GM21619 (cell line): ENCODE measurements around the gene LAP3.
"Not testable (repeated sequence)": the region's sequence is repeated elsewhere in the genome, so short reads cannot be mapped to it uniquely, and the experiment has no call there.

Experiments
- ATAC-seq: cut with Tn5 transposase; IDR thresholded peaks from one replicate; pipeline ENCODE4 v1.9.1; 2021; ENCODE audit not compliant: unreplicated experiment

The LAP3 gene

DNA sequence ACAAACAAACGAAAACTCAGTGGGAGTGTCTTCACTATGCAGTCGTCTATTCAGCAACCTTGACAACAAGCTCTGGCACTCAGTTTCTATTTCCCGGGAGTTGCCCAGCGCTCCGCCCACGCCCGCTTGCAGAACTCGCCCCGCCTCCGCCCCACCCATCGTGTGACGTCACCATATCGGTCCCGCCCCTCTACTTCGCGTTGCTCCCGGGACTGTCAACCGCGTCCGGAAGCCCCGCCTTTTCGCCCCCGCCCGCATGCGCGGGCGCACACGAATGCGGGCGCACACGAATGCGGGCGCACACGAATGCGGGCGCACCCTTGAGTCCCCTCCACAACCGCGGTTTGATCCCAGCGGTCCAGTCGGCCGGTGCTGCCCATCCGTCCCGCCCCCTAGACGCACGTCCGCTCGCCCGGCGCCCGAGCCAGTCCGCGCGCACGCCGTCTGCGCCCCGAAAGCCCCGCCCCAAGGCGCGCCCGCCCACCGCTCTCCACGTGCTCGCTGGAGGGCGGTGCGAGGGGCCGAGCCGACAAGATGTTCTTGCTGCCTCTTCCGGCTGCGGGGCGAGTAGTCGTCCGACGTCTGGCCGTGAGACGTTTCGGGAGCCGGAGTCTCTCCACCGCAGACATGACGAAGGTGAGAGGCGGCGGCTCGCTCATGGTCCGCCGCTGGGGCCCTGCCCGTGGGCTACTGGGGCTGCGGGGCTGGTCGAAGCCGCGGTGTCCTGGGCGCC is at the start of gene LAP3:
Gene LAP3, plus strand, starts transcription at position 267 of the 733 bp plus-strand sequence. Its CDS starts 268 bp downstream, at position 535.
- peak; percentile 74 for ATAC-seq

DNA sequence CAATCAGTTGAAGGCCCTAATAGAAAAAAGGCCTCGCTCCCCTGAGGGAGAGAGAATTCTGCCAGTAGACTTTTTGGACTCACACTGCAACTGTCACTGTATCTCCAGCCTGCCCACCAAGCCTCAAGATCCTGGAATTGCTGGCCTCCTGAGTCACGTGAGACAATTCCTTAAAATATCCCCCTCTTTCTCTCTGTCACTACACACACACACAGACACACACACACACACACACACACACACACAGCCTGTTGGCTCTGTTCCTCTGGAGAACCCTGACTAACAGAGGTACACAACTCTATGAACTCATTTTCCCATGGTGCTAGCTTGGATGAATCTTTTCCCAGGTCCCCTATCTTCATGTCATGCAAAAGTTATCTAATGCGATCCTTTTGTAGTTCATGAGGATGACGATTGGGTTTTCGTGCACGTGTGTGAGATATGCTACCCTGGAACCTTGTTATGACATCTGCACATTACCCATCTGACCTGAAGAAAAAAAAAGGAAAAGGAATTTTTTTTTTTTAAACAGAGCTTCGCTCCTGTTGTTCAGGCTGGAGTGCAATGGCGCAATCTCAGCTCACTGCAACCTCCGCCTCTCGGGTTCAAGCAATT is 48.3 kb upstream of the LAP3 start:
- no peak for ATAC-seq

DNA sequence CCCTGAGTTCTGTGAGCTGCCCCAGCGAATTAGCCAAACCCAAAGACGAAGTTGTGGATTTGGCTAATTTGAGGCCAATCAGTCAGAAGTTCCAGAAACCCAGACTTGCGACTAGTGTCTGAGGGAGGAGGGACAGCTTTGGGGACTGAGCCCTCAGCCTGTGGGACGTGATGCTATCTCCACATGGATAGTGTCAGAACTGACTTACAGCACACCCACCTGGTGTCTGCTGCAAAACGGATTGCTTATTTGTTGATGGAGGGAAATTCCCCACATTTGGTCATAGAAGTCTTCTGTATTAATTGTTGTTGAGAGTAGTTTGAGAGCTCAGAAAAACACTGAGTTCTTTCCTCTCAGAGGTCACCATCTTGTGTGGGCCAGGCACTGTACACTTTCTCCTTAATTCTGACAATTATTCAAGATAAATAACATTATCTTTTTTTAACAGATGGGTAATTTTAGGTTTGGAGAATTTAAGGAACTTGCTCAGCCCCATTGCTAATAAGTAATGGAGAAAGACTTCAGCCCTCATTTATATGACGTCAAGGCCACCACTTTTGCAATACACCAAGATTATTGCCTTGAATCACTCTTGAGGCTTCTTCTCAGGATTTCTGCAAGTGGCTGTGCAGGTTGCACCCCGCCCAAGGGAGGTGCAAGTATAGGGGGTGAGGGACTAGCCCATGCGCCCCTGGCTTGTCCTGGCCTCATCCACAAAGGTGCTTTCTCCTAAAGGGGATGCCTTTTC is 45.3 kb upstream of the LAP3 start:
- no peak for ATAC-seq

DNA sequence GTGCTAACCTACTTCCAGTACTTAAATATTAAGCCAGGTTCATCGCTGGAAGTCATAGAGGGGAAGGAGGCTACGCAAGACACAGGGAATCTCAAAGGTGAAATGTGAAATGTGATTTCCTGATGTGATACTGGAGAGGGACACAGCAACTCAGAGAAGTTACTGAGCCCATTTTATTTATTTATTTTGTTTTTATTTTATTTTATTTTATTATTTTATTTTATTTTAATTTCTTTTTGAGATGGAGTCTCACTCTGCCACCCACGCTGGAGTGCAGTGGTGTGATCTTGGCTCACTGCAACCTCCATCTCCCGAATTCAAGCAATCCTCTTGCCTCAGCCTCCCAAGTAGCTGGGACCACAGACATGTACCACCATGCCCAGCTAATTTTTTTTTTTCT is 42.3 kb upstream of the LAP3 start:
- no peak for ATAC-seq

DNA sequence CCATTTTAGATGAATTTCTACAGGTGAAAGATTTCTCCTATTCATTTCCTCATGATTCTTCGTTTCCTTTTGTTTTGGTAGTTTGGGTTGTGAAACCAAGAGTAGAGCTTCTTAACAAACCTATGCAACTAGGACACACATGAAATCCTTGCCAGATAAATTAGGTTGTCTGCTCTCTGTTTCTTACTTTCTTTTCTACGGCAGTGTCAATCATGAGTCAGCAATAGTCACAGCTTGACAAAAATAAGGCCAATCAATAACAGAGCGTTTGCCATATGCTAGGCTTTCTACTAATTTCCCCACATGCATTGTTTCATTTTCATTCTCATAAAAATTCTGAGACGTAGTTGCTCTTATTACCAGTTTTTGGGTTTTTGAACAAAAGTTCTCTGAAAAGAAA is 41.8 kb upstream of the LAP3 start:
- ATAC-seq = peak; percentile 64

DNA sequence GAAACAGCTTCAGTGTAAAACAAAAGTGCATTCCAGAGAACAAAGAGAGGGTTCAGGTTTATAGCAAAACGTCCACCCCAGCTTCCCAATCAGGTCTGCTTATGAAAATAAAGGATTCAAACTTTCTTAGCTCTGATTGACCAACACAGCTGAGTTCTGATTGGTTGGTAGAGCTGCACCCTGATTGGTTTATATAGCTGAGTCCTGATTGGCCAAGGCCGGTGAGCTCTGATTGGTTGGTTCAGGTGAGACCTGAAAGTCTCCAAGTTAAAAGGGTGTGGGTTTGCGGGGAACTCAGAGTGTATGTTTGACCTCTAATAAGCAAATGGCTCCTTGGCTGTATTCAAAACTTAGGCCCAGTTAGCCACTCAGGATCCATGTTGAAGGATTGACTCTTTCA is 41.1 kb upstream of the LAP3 start:
- no peak for ATAC-seq

DNA sequence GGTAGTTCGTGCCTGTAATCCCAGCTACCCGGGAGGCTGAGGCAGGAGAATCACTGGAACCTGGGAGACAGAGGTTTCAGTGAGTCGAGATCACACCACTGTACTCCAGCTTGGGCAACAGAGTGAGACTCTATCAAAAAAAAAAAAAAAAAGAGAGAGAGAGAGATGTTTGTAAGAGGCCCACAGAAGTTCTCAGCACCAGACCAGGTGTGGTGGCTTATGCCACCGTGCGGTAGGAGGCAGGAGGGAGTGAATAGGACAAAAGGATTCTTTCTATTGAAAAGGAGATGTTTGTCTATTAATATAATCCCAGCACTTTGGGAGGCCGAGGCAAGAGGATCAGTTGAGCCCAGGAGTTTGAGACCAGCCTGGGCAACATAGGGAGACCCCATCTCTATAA is 39.9 kb upstream of the LAP3 start:
- not testable (repeated sequence) for ATAC-seq

DNA sequence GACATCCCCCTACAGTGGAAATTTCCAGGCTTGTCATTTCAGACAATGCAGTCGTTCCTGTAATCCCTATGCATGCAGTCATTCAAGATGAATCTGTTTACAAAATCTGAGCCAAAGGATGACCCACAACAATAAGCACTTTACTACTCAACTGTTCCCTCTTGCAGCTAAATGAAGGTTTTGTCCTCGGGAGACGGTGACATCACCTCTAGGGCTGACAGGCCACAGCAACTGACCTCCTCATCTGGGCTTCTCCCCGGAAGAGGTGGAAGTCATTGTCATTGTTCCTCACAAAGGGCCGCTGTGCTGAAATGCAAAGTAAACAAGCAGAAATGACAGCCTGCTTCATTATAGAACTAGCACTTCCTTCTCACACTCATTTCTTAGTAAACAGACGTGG is 32.8 kb upstream of the LAP3 start:
- no peak for ATAC-seq

DNA sequence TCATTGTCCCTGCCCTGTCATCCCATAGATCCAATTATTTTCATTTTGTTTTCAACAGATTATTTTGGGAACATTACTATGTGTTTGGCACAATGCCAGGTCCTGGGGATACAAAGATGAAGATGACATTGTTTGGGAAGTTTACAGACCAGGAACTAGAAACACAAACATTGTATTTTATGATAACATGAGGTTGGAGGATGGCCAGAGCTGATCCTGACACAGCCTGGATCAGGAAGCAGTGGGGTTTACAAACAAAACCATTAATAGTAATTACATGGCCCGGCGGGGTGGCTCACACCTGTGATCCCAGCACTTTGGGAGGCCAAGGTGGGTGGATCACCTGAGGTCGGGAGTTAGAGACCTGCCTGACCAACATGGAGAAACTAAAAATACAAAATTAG is 32.2 kb upstream of the LAP3 start:
- no peak for ATAC-seq

DNA sequence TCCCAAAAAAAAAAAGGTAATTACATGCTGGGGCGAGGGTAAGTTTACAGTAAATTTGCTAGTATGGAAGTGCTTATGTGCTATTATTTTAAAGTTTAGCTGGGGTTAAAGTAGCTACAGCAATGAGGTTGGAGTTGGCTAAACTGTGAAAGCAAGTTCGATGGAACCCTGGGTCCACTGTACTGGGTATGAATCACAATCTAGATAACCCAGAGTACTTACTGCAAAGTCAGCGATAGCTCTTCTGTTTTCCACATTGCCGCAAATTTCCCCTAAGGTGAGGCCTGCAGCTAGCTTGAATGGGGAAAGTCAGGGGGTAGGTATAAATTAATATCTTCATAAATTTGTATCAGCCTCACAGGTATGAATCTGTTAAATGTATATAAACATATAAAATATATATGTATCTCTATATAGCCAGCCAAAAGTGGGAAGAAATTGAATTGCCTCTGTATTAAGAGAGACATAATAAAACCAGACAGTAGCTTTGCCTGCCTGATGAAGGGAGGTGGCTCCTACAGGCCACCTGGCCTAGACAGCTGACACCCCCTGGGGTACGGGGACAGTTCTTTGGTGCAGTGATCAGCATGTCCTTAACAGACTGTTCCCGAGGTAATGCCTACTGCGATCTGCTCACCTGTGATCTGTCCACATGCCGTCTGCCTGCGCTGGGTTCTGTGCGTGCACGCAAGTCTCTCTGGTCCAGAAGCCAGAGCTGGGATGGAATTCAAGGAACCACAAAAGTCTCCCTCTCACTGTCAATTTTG is 31.4 kb upstream of the LAP3 start:
- ATAC-seq = no peak

DNA sequence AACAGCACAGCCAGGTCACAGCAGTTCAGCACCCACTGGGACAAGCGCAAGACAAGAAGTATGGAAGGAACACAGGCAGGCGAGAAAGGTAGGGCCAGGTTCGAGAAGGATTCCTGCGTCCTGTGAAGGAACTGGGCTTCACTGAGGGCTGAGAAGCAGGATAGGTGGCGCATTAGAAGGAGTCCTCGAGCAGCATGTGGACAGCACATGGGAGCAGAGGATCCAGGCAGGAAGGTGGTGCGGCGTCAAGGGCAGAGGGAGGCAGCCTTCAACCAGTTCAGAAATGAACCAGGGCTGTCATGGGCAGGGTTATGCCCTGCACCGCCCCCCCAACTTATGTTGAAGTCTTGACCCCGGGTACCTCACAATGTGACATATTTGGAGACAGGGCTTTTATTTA is 30.8 kb upstream of the LAP3 start:
- no peak for ATAC-seq

DNA sequence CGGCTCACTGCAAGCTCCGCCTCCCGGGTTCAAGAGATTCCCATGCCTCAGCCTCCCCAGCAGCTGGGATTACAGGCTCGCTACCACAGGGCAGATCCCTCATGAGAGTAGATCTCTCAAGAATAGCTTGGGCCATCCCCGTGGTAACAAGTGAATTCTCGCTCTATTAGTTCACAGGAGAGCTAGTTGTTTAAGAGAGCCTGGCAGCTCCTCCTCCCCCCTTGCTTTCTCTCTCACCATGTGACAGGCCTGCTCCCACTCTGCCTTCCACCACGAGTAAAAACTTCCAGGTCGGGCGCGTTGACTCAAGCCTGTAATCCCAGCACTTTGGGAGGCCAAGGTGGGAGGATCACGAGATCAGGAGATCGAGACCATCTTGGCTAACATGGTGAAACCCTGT is 30.3 kb upstream of the LAP3 start:
- no peak for ATAC-seq

DNA sequence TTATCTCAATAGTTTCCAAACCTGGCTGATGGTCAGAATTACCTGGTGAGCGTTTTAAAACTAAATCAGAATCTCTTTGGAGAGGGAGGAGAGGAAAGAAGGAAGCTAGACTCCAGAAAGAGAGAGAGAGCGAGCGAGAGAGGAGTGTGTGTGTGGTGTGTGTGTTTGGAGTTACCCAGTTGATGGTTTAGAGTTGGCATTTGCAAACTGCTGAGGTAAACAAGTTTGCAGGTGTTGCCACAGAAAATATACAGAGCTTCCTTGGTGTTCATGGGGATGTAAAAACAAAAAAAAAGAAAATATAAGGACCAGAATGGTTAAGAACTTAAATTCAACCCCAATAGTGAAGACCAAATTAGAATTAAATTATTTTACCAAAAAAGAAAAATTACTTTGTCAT is 26.4 kb upstream of the LAP3 start:
- no peak for ATAC-seq

DNA sequence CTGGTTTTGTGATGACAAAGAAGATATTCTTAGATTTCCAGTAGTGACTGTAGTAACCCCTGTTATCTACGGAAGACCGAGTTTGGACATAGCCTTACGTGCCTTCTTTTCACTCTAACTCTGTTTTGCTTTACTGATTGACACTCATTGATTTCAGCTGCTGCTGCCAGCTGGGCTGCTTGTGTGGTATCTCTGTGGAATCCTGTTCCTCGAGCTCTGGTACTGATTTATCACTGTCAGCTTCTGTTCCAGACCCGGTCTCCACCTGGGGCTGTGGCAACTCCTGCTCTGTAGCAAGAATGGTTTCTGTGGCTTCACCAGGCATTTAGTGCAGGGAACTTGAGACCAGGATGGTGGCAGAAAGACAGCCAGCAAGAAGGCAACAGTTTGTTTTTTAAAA is 24.6 kb upstream of the LAP3 start:
- no peak for ATAC-seq

DNA sequence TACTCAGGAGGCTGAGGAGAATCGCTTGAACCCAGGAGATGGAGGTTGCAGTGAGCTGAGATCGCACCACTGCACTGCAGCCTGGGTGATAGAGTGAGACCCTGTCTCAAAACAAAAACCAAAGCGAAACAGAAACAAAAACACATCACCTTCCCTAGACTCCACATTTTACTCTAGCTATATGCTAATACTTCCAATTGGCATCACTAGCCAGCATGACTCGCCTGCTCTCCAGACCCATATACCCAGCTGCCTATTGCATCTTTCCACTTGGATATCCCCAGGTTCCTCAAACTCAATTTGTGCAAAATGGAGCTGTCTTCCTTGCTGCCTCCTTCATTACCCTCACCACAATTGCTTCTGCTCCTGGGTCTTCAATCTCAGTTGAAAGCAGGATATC is 22.4 kb upstream of the LAP3 start:
- ATAC-seq = no peak

DNA sequence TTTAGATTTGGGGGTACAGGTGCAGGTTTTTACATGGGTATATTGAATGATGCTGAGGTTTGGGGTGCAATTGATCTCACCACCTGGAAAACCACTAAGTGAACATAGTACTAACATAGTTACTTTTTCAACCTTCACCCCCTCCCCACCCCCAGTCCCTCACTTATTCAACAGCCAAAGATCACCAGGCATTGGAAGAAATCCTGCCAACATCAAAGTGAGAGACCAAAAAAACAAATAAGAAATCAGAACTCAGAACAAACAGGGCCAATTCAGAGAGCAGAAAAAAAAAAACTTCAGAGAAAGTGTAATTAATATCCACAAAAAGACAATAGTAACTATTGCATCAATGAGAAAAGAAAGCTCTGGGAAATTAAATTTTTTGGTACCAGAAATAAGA is 20.5 kb upstream of the LAP3 start:
- no peak for ATAC-seq

DNA sequence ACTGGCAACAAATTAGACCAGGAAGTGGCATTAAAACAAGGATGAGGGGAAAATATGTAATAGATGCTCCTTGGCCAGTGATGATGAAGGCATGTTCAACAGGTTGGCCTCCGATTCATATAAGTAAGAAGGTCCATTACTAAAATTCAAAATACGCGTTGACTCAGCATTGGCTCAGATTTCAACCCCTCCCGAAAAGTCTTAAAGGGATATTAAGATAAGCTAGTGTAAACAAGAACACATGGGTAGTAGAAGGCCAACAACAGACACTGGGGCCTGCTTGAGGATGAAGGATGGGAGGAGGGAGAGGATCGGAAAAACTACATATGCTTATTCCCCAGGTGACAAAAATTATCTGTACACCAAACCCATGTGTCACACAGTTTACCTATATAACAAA is 19.1 kb upstream of the LAP3 start:
- ATAC-seq = no peak

DNA sequence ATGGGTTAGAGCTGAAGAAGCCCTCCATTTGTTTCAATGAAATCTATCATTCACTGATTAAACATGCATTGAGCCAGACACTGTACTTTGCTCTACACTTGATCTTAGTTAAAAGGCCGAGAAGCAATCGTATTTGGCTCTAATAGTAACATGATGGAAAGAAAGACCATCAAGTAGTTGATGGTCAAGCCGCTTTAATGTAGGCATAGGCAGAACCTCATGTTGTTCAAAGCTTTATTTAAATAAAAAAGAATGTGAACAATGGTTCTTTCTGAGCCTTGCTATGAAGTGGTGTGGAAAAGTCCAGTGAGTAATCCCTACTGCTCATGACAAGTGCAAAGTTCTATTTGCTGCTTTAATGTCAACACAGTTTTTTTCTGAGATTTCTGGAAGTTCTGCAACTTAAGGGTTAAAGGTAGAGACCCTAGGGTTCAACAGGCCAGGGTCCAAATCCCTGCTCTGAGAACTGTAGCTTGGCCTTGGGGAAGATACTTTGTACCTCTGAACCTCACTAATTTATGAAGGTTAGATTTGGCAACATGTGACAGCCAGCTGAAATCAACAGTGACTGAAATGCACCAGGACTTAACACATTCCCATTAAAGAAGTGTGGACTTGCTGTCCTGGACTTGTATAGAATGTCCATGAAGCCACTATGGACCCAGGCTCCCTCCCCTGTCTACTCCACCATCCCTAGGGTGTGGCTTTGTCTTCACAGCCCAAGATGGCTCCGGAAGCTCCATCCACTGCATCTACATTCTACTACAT is 17.9 kb upstream of the LAP3 start:
- ATAC-seq = no peak

DNA sequence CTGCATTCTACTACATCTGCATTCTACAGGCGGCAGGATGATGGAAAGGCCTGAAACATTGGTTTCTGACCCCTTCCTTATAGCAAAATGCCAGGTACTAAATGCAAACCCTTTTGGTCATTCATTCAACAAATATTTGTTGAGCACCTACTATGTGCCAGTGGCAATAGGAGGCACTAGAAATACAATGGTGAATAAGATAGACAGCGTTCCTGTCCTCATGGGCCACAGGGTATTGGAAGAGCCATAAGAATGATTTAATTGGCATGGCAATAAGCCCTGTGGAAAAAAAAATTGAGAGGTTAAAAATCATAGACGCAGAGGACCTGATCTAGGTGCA is 17.3 kb upstream of the LAP3 start:
- ATAC-seq = no peak

DNA sequence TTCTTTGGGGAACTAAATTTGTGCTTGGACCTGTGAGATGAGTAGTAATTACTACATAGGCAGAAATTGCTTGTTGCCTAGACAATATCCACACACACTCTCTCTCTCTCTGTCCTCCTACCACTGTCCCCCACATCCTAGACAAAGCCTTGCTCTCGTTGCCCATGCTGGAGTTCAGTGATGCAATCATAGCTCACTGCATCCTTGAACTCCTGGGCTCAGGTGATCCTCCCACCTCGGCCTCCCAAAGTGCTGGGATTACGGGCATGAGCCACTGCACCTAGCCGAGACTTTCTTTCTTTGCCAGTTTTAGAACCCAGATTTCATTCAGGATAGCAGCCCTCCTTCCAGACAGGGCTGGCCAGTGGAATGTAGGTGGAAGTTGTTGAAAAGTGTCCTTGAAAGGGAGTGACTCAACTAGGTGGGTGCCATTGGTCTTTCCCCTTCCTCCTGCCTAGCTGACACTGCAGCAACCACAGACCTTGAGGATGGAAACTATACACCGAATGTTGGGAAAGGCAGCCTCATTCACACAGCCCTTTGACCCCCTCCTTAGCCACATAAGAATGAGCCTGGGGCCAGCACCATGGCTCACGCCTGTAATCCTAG is 16.8 kb upstream of the LAP3 start:
- ATAC-seq = no peak
